Measurements from ENCODE around the gene LMNTD2. TPM values are rescaled to one million over a fixed set of nuclear protein-coding genes. Genes with fewer than 3 reads are reported as not detected.

LMNTD2 gene
- total RNA-seq, 2 experiments from 2014 or later = 3.1 to 3.9 TPM

DNA sequence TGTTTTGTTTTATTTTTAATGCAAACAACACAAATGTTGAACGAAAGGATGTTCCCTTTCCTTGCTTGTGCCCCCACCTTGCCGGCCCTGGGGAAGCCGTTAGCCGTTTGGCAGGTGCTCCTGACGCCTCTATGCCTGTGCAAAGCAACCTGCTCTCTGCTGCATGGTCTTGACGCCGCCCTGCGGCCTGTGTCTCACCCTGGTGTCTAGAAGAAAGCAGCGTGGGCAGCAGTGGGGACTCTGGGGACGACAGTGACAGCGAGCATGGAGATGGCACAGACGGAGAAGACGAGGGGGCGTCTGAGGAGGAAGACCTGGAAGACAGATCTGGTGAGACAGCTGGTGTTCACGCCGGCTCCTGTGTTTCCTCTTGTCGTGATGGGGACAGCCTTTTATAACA is 21.2 kb upstream of the LMNTD2 start:
- no peak overlapping the region for H3K27ac Mint-ChIP-seq
- no peaks in the 10 kb centered on the region for H3K27me3 Mint-ChIP-seq
- CTCF ChIA-PET = no interaction called here
- H3K4me1 Mint-ChIP-seq (ENCODE audit: low read depth) = peaks cover 37% of the 10 kb centered on the region
- POLR2A ChIA-PET = no interaction called here
- no peaks in the 10 kb centered on the region for H3K9me3 Mint-ChIP-seq
- no peak for DNase-seq
- H3K4me3 Mint-ChIP-seq = no peak overlapping the region
- H3K36me3 Mint-ChIP-seq = peaks cover 19% of the 10 kb centered on the region
- intact Hi-C loops (cut with micrococcal nuclease) = no loop called here

DNA sequence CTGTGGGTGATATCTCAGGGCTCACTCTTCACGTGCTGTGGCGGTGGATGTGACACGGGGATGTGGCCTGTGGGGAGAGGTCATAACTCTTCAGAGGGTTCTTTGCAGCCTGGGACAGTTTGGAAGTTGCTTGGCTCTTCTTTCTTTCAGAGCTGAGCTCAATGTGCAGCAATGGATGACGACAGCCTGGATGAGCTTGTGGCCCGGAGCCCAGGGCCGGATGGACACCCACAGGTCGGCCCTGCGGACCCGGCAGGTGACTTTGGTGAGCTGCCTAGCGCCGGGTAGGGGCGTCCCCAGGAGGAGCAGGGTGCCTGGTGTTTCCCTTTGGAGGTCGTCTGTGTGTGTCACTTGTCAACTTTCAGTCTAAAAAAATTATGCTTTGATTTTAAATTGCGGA is 20.8 kb upstream of the LMNTD2 start:
- intact Hi-C loops (cut with micrococcal nuclease) = no loop called here
- DNase-seq = no peak
- Mint-ChIP-seq H3K4me1 (ENCODE audit: low read depth) (peaks cover 34% of the 10 kb centered on the region), H3K9me3 (no peaks in the 10 kb centered on the region), H3K36me3 (peaks cover 17% of the 10 kb centered on the region), H3K27ac (no peak overlapping the region), H3K27me3 (no peaks in the 10 kb centered on the region), H3K4me3 (no peak overlapping the region)
- ChIA-PET POLR2A (no interaction called here), CTCF (interaction anchor here (1.5 kb wide), 1 partner anchor 62 kb away, joined by 3 read pairs; no protein-coding TSS in a partner anchor)

DNA sequence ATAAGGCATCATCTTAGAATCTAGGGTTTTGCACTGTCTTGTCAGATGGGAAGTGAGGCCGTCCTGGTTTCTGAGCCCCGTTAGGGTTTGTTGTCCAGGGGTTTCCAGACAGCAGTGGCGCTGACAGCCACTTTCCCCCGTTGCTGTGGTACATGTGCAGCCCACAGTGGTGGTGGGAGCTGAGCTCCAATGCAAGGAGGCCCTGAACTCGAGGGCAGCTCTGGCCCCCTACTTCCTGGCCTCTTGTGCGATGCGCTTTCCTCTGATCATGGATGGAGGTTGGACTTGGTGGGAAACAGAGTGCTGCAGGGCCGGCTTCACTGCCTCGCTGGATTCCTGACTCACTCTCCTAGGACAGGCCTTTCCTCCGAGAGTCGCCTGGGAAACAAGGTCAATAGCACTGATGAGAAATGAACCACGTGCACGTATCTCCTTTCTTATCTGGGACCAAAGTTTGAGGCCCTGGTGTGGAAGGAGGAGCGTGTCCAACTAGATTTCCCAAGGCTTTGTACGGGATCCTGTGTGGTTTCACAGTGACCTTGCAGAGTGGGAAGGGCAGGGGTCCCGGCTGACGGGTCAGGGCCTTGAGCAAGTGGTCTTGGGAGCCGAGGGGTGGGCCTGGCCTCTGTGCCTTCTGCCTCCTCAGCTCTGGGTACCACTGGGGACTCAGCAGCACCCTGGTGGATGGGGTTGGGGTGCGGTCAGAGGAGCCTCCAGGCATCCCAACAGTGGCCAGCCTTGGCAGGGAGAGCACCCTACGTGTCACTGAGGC is 19.5 kb upstream of the LMNTD2 start:
- Mint-ChIP-seq H3K27ac (no peak overlapping the region), H3K36me3 (peaks cover 16% of the 10 kb centered on the region), H3K4me1 (ENCODE audit: low read depth) (peaks cover 36% of the 10 kb centered on the region), H3K9me3 (no peaks in the 10 kb centered on the region), H3K4me3 (no peak overlapping the region), H3K27me3 (peaks cover 2% of the 10 kb centered on the region)
- DNase-seq = no peak
- CTCF ChIA-PET = interaction anchor here (1.2 to 1.5 kb wide), 2 partner anchors 26 to 61 kb away, joined by 3 read pairs; no protein-coding TSS in a partner anchor
- POLR2A ChIA-PET = interaction anchor here (0.6 kb wide), 1 partner anchor 69 kb away, joined by 7 read pairs; no protein-coding TSS in a partner anchor
- intact Hi-C loops (cut with micrococcal nuclease) = loop anchor here (5.0 kb wide), 1 partner anchor 37 kb away; the partner anchor contains the start of gene IRF7

DNA sequence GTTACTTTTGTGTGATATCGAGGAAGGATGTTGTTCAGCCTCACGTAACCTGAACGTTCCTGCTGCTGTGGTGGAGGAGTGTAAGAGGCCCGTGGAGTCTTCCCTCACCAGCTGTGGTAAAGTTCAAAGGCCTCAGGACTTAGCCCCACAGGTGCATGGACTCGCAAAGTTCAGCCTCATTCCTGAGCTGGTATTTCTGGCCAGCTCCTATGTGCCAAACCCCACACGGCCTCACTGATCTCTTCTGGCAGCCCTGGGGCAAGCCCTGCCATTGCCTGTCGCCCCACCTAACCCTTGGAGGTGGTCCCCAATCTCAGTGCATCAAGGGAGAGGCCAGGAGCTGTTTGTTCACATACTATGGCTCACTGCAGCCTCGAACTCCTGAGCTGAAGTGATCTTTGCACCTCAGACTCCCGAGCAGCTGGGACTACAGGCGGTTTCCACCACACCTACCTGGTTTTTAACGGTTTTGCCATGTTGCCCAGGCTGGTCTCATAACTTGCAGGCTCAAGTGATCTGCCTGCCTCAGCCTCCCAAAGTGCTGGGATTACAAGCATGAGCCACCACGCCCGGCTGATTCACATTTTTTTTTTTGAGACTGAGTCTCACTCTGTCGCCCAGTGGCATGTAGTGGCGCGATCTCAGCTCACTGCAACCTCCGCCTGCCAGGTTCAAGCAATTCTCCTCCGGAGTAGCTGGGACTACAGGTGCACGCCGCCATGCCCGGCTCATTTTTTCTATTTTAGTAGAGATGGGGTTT is 17.9 kb upstream of the LMNTD2 start:
- Mint-ChIP-seq H3K36me3 (peaks cover 10% of the 10 kb centered on the region), H3K4me1 (ENCODE audit: low read depth) (peaks cover 47% of the 10 kb centered on the region), H3K9me3 (no peaks in the 10 kb centered on the region), H3K4me3 (peak overlapping the region; percentile 87), H3K27me3 (peaks cover 5% of the 10 kb centered on the region), H3K27ac (no peak overlapping the region)
- ChIA-PET CTCF (interaction anchor here (0.7 to 1.5 kb wide), 3 partner anchors 19 to 357 kb away, joined by 4 read pairs; no protein-coding TSS in a partner anchor), POLR2A (no interaction called here)
- no peak for DNase-seq
- intact Hi-C loops (cut with micrococcal nuclease) = loop anchor here (5.0 kb wide), 1 partner anchor 39 kb away; the partner anchor contains the start of gene IRF7

DNA sequence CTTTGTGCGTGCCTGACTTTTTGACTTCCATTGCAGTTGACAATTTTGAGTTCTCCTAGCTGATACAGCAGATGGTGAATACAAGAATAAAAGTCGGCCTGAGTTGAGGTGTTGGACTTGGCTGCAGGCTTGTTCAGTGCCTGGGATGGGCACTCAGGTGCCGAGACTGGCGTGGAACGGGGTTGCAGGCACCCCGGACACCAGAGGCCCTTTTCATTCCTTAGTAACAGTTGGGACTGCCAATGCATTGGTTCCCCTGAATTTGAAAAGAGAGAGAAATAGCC is 17.0 kb upstream of the LMNTD2 start:
- H3K36me3 Mint-ChIP-seq = peaks cover 10% of the 10 kb centered on the region
- no peaks in the 10 kb centered on the region for H3K9me3 Mint-ChIP-seq
- ChIA-PET CTCF (interaction anchor here (0.8 to 1.5 kb wide), 3 partner anchors 18 to 58 kb away, joined by 3 to 4 read pairs (median 4); no protein-coding TSS in a partner anchor), POLR2A (interaction anchor here (0.6 to 0.7 kb wide), 2 partner anchors 11 to 39 kb away, joined by 4 to 5 read pairs; no protein-coding TSS in a partner anchor)
- peaks cover 5% of the 10 kb centered on the region for H3K27me3 Mint-ChIP-seq
- H3K4me3 Mint-ChIP-seq = peak overlapping the region; percentile 87
- no peak for DNase-seq
- peak overlapping the region; percentile 79 for H3K27ac Mint-ChIP-seq
- intact Hi-C loops (cut with micrococcal nuclease) = loop anchor here (2.0 to 5.0 kb wide), 2 partner anchors 40 to 41 kb away; partner anchors contain the start of genes IRF7 and LRRC56
- peaks cover 47% of the 10 kb centered on the region for H3K4me1 Mint-ChIP-seq (ENCODE audit: low read depth)

DNA sequence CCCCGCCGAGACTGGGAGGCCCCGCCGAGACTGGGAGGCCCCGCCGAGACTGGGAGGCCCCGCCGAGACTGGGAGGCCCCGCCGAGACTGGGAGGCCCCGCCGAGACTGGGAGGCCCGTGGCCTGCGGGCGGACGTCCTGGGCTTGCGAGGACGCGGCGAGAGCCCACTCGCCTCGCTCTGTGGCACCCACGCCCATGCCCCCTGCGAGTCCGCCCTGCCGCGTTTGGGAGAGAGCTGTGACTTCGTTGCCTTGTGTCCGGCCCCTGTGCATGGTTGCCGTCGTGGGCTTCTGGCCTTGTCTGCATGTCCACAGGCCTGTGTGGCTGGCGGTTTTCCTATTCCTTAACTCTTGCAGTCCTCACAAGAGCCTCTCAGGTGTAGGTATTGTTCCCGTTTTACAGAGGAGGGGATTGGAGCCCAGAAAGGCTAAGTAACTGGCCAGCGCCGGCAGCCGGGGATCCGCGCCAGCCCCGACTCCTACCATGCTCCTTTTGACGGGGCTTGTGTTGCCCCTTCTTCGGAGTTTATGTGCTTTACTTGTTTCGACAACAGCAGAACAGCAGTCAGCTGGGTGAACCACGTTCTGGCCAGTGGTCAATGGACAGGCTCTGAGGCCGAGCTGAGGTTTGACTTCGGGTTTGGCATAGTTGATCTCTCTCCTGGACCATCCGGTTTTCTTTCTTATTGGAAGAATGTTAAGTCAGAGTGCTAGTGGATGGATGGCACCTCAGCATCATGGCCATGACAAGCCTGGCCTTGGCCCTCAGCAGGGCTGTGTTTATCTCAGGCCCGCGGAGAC is 16.5 kb upstream of the LMNTD2 start:
- Mint-ChIP-seq H3K9me3 (no peaks in the 10 kb centered on the region), H3K4me1 (ENCODE audit: low read depth) (peaks cover 47% of the 10 kb centered on the region), H3K36me3 (peaks cover 10% of the 10 kb centered on the region), H3K4me3 (peak overlapping the region; percentile 87), H3K27me3 (peaks cover 5% of the 10 kb centered on the region), H3K27ac (peak overlapping the region; percentile 79)
- no peak for DNase-seq
- POLR2A ChIA-PET = interaction anchor here (0.6 to 1.4 kb wide), 4 partner anchors 10 to 39 kb away, joined by 3 to 5 read pairs (median 4); partner anchors contain the start of gene IRF7
- intact Hi-C loops (cut with micrococcal nuclease) = loop anchor here (1.0 to 5.0 kb wide), 3 partner anchors 17 to 40 kb away; partner anchors contain the start of genes IRF7, LMNTD2, LRRC56 and RASSF7
- CTCF ChIA-PET = interaction anchor here (0.8 to 1.5 kb wide), 2 partner anchors 22 to 58 kb away, joined by 3 to 4 read pairs; no protein-coding TSS in a partner anchor

DNA sequence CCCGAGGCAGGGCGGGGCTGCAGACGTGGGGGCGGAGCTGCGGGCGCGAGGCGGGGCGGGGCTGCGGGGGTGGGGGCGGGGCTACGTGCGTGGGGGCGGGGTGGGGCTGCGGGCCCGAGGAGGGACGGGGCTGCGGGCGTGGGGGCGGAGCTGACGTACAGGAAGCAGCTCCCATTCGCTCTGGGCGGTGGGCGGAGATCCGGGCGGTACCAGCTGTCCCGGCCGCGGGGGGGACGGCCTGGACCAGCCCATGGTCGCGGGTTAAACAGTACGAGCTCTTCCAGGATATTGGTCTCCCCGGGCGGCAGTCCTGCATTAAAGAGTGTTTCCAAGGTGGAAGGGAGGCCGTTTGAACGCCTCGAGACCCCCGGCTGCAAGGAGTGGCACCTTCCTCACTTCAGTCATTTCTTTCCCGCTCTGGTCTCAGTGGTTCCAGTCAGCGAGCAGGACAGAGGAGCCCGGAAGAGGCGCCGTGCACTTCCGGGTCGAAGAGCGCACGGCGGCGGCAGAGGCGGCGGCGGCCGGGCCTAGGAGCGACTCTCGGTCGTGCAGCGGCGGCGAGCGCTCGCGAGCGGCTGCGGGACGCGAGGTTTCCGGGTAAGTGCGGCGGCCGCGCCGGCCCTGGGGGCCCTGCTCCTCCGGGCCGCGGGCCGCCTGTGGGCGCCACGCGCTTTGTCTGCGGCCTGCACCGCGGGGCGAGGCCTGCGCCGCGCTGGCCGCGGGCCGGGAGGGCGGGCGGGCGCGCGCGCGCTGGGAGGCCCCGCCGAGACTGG is 15.6 kb upstream of the LMNTD2 start, which contains the start of gene PHRF1:
Gene PHRF1 (plus strand): TSS at position 475 of the 773 bp plus-strand sequence. CDS start 5,043 bp downstream, outside the sequence.
- no peaks in the 10 kb centered on the region for H3K9me3 Mint-ChIP-seq
- peaks cover 5% of the 10 kb centered on the region for H3K27me3 Mint-ChIP-seq
- DNase-seq = peak; percentile 95
- ChIA-PET CTCF (interaction anchor here (0.9 to 1.6 kb wide), 7 partner anchors 16 to 147 kb away, joined by 3 to 6 read pairs (median 4); partner anchors contain the start of genes DEAF1 and TMEM80), POLR2A (interaction anchor here (0.7 to 1.4 kb wide), 12 partner anchors 10 to 233 kb away, joined by 3 to 6 read pairs (median 4); partner anchors contain the start of genes IRF7 and LRRC56)
- peak within 1 kb of the TSS; percentile 87 for H3K4me3 Mint-ChIP-seq
- H3K36me3 Mint-ChIP-seq = peaks cover 5% of the 10 kb centered on the region
- intact Hi-C loops (cut with micrococcal nuclease) = loop anchor here (1.0 to 5.0 kb wide), 5 partner anchors 16 to 119 kb away; partner anchors contain the start of genes DEAF1, IRF7, LMNTD2 and LRRC56
- peaks cover 45% of the 10 kb centered on the region for H3K4me1 Mint-ChIP-seq (ENCODE audit: low read depth)
- H3K27ac Mint-ChIP-seq = peak within 1 kb of the TSS; percentile 98

DNA sequence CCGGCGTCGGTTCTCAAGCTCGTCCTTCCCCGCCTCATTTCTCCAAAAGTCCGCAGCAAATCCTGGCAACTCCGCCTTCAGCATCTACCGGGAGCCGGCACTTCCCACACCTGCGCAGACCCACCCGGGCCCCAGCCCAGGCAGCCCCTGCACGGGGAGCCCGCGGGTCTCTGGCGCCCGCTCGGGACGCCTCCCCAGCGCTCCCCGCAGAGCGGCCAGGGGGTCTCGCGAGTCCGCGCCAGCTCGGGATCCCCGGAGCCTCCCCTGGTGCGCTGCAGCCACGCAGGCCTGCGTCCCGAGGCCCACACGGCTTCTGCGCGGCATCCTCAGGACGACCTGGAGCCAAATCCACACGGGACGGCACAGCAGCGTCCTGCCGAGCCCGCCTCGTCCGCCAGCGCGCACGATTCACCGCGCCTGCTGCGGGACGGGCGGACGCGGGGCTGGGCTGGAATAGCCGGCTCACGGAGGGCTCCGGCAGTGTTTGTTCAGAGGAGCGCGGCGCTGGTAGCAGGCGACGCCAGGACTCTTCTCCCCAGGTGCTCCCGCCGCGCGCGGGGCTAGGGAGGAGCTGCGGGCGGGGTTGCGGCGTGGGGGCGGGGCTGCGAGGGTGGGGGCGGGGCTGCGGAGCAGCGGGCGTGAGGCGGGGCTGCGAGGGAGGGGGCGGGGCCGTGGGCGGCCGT is 14.9 kb upstream of the LMNTD2 start:
- H3K27me3 Mint-ChIP-seq = peaks cover 5% of the 10 kb centered on the region
- DNase-seq = no peak
- CTCF ChIA-PET = interaction anchor here (0.9 to 1.6 kb wide), 7 partner anchors 16 to 147 kb away, joined by 3 to 6 read pairs (median 4); partner anchors contain the start of genes DEAF1 and TMEM80
- intact Hi-C loops (cut with micrococcal nuclease) = loop anchor here (1.0 to 5.0 kb wide), 3 partner anchors 42 to 120 kb away; partner anchors contain the start of genes DEAF1, IRF7, RNH1 and TMEM80
- POLR2A ChIA-PET = interaction anchor here (0.7 to 1.4 kb wide), 12 partner anchors 9 to 234 kb away, joined by 3 to 6 read pairs (median 4); partner anchors contain the start of genes IRF7 and LRRC56
- peak overlapping the region; percentile 65 for H3K27ac Mint-ChIP-seq
- peaks cover 5% of the 10 kb centered on the region for H3K36me3 Mint-ChIP-seq
- peaks cover 43% of the 10 kb centered on the region for H3K4me1 Mint-ChIP-seq (ENCODE audit: low read depth)
- peak overlapping the region; percentile 83 for H3K4me3 Mint-ChIP-seq
- no peaks in the 10 kb centered on the region for H3K9me3 Mint-ChIP-seq

DNA sequence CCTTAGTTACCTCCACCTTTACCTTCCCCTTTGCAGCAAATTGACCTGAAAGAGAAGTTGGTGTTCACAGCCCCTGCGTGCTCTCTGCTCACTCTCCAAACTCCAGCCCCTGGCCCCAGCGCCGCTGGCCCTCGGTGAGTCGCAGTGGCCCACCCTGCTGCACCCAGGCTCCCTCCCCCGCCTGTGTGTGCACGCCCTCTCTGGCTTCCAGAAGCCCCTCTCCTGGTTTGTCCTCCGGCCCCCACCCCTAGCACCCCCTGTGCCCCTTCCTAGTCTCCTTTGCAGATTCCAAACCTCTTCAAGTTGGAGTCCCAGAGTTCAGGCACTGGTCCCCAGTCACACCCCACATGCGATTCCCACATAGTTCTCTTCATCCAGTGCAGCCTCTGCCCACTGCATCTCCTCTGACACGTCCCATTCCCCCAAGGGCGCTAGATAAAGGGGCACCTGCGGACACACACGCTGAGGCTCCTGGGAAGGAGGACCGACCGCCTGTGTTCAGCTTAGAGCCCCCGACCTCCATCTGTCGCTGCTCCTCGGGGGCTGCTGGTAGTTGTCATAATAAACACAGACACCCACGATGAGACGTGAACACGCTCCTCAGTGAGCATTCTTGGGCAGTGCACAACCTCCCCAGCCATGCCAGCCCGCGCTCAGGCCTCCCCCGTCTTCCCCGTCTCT is 14.2 kb upstream of the LMNTD2 start:
- DNase-seq = no peak
- Mint-ChIP-seq H3K9me3 (no peaks in the 10 kb centered on the region), H3K4me1 (ENCODE audit: low read depth) (peaks cover 38% of the 10 kb centered on the region), H3K27ac (peak overlapping the region; percentile 65), H3K36me3 (peaks cover 4% of the 10 kb centered on the region), H3K27me3 (peaks cover 5% of the 10 kb centered on the region), H3K4me3 (peak overlapping the region; percentile 83)
- ChIA-PET CTCF (interaction anchor here (1.1 to 1.6 kb wide), 4 partner anchors 20 to 144 kb away, joined by 4 to 6 read pairs (median 5); partner anchors contain the start of genes DEAF1 and TMEM80), POLR2A (interaction anchor here (1.2 kb wide), 1 partner anchor 152 kb away, joined by 5 read pairs; no protein-coding TSS in a partner anchor)
- intact Hi-C loops (cut with micrococcal nuclease) = loop anchor here (1.0 to 5.0 kb wide), 3 partner anchors 43 to 121 kb away; partner anchors contain the start of genes DEAF1, IRF7, RNH1 and TMEM80

All from activated CD4-positive, alpha-beta memory T cell treated with anti-CD3 and anti-CD28 coated beads for 36 hours (primary cell).